ENCODE measurements around the gene ZNHIT6.

The ZNHIT6 gene

GRCh38 chr1:85708829-85709227 lies 595 bp upstream of the ZNHIT6 start:
- DNase-seq: no peak
- H3K79me1 ChIP-seq (replicated peaks; ENCODE audit: low read length, poor library complexity, severe bottlenecking): no peaks in the 10 kb centered on the region
- H3K27ac ChIP-seq (ENCODE audit: low read length, poor library complexity, severe bottlenecking): peak overlapping the region; percentile 89
- H3K9me3 ChIP-seq (ENCODE audit: control insufficient read depth, low read length): peaks cover under 1% of the 10 kb centered on the region
- H4K8ac ChIP-seq (ENCODE audit: low read length): peak overlapping the region; percentile 97
- H3K4ac ChIP-seq (ENCODE audit: low read depth in 1 of 2, low read length in 2 of 2): peak overlapping the region; percentile 5 to 66
- peak overlapping the region; percentile 64 for H3K4me2 ChIP-seq (ENCODE audit: low read length, poor library complexity, severe bottlenecking)
- peak overlapping the region in 1 of 2 experiments; percentile 98 for H3K4me3 ChIP-seq (ENCODE audit: insufficient read depth in 1 of 2, low read depth in 1 of 2, low read length in 2 of 2)
- no peak overlapping the region for H3K14ac ChIP-seq (ENCODE audit: low read length in 2 of 2)
- H2BK12ac ChIP-seq (ENCODE audit: low read length in 2 of 2): no peak overlapping the region
- no peak overlapping the region for H2AFZ ChIP-seq (ENCODE audit: low read depth, low read length)
- H4K91ac ChIP-seq (ENCODE audit: low read length): peak overlapping the region; percentile 73
- H3K36me3 ChIP-seq (ENCODE audit: control insufficient read depth in 1 of 2, insufficient read depth in 2 of 2, low read depth in 1 of 2, low read length in 2 of 2): peaks cover 5 to 24% of the 10 kb centered on the region in 2 experiments
- H2BK15ac ChIP-seq (ENCODE audit: low read depth, poor library complexity, severe bottlenecking): no peak overlapping the region
- no peaks in the 10 kb centered on the region for H3K27me3 ChIP-seq (ENCODE audit: control insufficient read depth in 1 of 2, insufficient read depth in 1 of 2, low read length in 2 of 2)
- H3K18ac ChIP-seq (ENCODE audit: low read depth in 1 of 2, low read length in 2 of 2): no peak overlapping the region
- no peak overlapping the region for H2BK120ac ChIP-seq (ENCODE audit: low read depth, low read length)
- no peak overlapping the region for H2AK5ac ChIP-seq (ENCODE audit: low read length, severe bottlenecking)
- no peak overlapping the region for H3K23ac ChIP-seq (ENCODE audit: low read length in 2 of 2)
- peaks cover 4% of the 10 kb centered on the region for H3K4me1 ChIP-seq (ENCODE audit: control insufficient read depth, insufficient read depth, low read depth, low read length)
- 89% methylated on average over 5 of the region's 6 CpGs for WGBS
- peak overlapping the region; percentile 96 for H3K9ac ChIP-seq (ENCODE audit: low read length)
- no peak overlapping the region for H2BK5ac ChIP-seq (ENCODE audit: low read depth, low read length, poor library complexity, severe bottlenecking)

- Histone ChIP-seq H3K4me3 (ENCODE audit: insufficient read depth in 1 of 2, low read depth in 1 of 2, low read length in 2 of 2) (peak overlapping the region; percentile 86 to 98), H3K18ac (ENCODE audit: low read depth in 1 of 2, low read length in 2 of 2) (peak overlapping the region in 1 of 2 experiments; percentile 91), H3K4me1 (ENCODE audit: control insufficient read depth, insufficient read depth, low read depth, low read length) (peaks cover 4% of the 10 kb centered on the region), H2AFZ (ENCODE audit: low read depth, low read length) (peak overlapping the region; percentile 46), H3K27me3 (ENCODE audit: control insufficient read depth in 1 of 2, insufficient read depth in 1 of 2, low read length in 2 of 2) (no peaks in the 10 kb centered on the region), H4K8ac (ENCODE audit: low read length) (peak overlapping the region; percentile 97), H3K23ac (ENCODE audit: low read length in 2 of 2) (no peak overlapping the region), H4K91ac (ENCODE audit: low read length) (peak overlapping the region; percentile 86), H3K27ac (ENCODE audit: low read length, poor library complexity, severe bottlenecking) (peak overlapping the region; percentile 94), H3K36me3 (ENCODE audit: control insufficient read depth in 1 of 2, insufficient read depth in 2 of 2, low read depth in 1 of 2, low read length in 2 of 2) (peaks cover 5 to 36% of the 10 kb centered on the region in 2 experiments), H3K14ac (ENCODE audit: low read length in 2 of 2) (peak overlapping the region in 1 of 2 experiments; percentile 63), H2BK5ac (ENCODE audit: low read depth, low read length, poor library complexity, severe bottlenecking) (no peak overlapping the region), H2AK5ac (ENCODE audit: low read length, severe bottlenecking) (no peak overlapping the region), H3K79me1 (replicated peaks; ENCODE audit: low read length, poor library complexity, severe bottlenecking) (no peaks in the 10 kb centered on the region), H2BK12ac (ENCODE audit: low read length in 2 of 2) (peak overlapping the region in 1 of 2 experiments; percentile 77), H3K4ac (ENCODE audit: low read depth in 1 of 2, low read length in 2 of 2) (peak overlapping the region; percentile 45 to 97), H3K9ac (ENCODE audit: low read length) (peak overlapping the region; percentile 96), H3K4me2 (ENCODE audit: low read length, poor library complexity, severe bottlenecking) (peak overlapping the region; percentile 89), H2BK15ac (ENCODE audit: low read depth, poor library complexity, severe bottlenecking) (no peak overlapping the region), H2BK120ac (ENCODE audit: low read depth, low read length) (peak overlapping the region; percentile 73), H3K9me3 (ENCODE audit: control insufficient read depth, low read length) (no peaks in the 10 kb centered on the region)
- 22% methylated on average over 13 of the region's 13 CpGs for WGBS
- DNase-seq: peak; percentile 13
Observed at GRCh38 chr1:85707267-85707989, 805 bp downstream of the ZNHIT6 start.

- H3K4me1 ChIP-seq (ENCODE audit: control insufficient read depth, insufficient read depth, low read depth, low read length): peaks cover 4% of the 10 kb centered on the region
- 100% methylated on average over 3 of the region's 3 CpGs for WGBS
- peak overlapping the region; percentile 96 for H3K9ac ChIP-seq (ENCODE audit: low read length)
- H4K91ac ChIP-seq (ENCODE audit: low read length): no peak overlapping the region
- H3K27me3 ChIP-seq (ENCODE audit: control insufficient read depth in 1 of 2, insufficient read depth in 1 of 2, low read length in 2 of 2): no peaks in the 10 kb centered on the region
- H2BK5ac ChIP-seq (ENCODE audit: low read depth, low read length, poor library complexity, severe bottlenecking): no peak overlapping the region
- H3K23ac ChIP-seq (ENCODE audit: low read length in 2 of 2): no peak overlapping the region
- H3K27ac ChIP-seq (ENCODE audit: low read length, poor library complexity, severe bottlenecking): no peak overlapping the region
- peak overlapping the region; percentile 50 for H3K4me2 ChIP-seq (ENCODE audit: low read length, poor library complexity, severe bottlenecking)
- no peak overlapping the region for H2AFZ ChIP-seq (ENCODE audit: low read depth, low read length)
- no peak for DNase-seq
- no peak overlapping the region for H3K18ac ChIP-seq (ENCODE audit: low read depth in 1 of 2, low read length in 2 of 2)
- no peak overlapping the region for H2AK5ac ChIP-seq (ENCODE audit: low read length, severe bottlenecking)
- H3K36me3 ChIP-seq (ENCODE audit: control insufficient read depth in 1 of 2, insufficient read depth in 2 of 2, low read depth in 1 of 2, low read length in 2 of 2): peaks cover 5 to 51% of the 10 kb centered on the region in 2 experiments
- no peak overlapping the region for H2BK120ac ChIP-seq (ENCODE audit: low read depth, low read length)
- peak overlapping the region in 1 of 2 experiments; percentile 98 for H3K4me3 ChIP-seq (ENCODE audit: insufficient read depth in 1 of 2, low read depth in 1 of 2, low read length in 2 of 2)
- H3K9me3 ChIP-seq (ENCODE audit: control insufficient read depth, low read length): no peaks in the 10 kb centered on the region
- H4K8ac ChIP-seq (ENCODE audit: low read length): no peak overlapping the region
- H2BK12ac ChIP-seq (ENCODE audit: low read length in 2 of 2): no peak overlapping the region
- H3K79me1 ChIP-seq (replicated peaks; ENCODE audit: low read length, poor library complexity, severe bottlenecking): peaks cover 2% of the 10 kb centered on the region
- H2BK15ac ChIP-seq (ENCODE audit: low read depth, poor library complexity, severe bottlenecking): no peak overlapping the region
- H3K14ac ChIP-seq (ENCODE audit: low read length in 2 of 2): no peak overlapping the region
- no peak overlapping the region for H3K4ac ChIP-seq (ENCODE audit: low read depth in 1 of 2, low read length in 2 of 2)
Observed at GRCh38 chr1:85705940-85706339, 2.3 kb downstream of the ZNHIT6 start.

GRCh38 chr1:85700422-85700821 lies 7.8 kb downstream of the ZNHIT6 start:
- H2AK5ac ChIP-seq (ENCODE audit: low read length, severe bottlenecking): no peak overlapping the region
- H3K4me1 ChIP-seq (ENCODE audit: control insufficient read depth, insufficient read depth, low read depth, low read length): peaks cover 4% of the 10 kb centered on the region

More at GRCh38 chr1:85700422-85700821, 7.8 kb downstream of the ZNHIT6 start:
- Histone ChIP-seq H4K8ac (ENCODE audit: low read length) (no peak overlapping the region), H3K23ac (ENCODE audit: low read length in 2 of 2) (no peak overlapping the region), H3K27ac (ENCODE audit: low read length, poor library complexity, severe bottlenecking) (no peak overlapping the region), H2BK120ac (ENCODE audit: low read depth, low read length) (no peak overlapping the region), H3K79me1 (replicated peaks; ENCODE audit: low read length, poor library complexity, severe bottlenecking) (peaks cover 2% of the 10 kb centered on the region), H2BK5ac (ENCODE audit: low read depth, low read length, poor library complexity, severe bottlenecking) (no peak overlapping the region), H3K18ac (ENCODE audit: low read depth in 1 of 2, low read length in 2 of 2) (no peak overlapping the region), H3K27me3 (ENCODE audit: control insufficient read depth in 1 of 2, insufficient read depth in 1 of 2, low read length in 2 of 2) (no peaks in the 10 kb centered on the region), H3K14ac (ENCODE audit: low read length in 2 of 2) (no peak overlapping the region), H2BK15ac (ENCODE audit: low read depth, poor library complexity, severe bottlenecking) (no peak overlapping the region), H3K9ac (ENCODE audit: low read length) (no peak overlapping the region), H3K36me3 (ENCODE audit: control insufficient read depth in 1 of 2, insufficient read depth in 2 of 2, low read depth in 1 of 2, low read length in 2 of 2) (peaks cover 8 to 69% of the 10 kb centered on the region in 2 experiments), H2BK12ac (ENCODE audit: low read length in 2 of 2) (no peak overlapping the region), H3K4me3 (ENCODE audit: insufficient read depth in 1 of 2, low read depth in 1 of 2, low read length in 2 of 2) (no peak overlapping the region), H4K91ac (ENCODE audit: low read length) (no peak overlapping the region), H2AFZ (ENCODE audit: low read depth, low read length) (no peak overlapping the region), H3K4ac (ENCODE audit: low read depth in 1 of 2, low read length in 2 of 2) (no peak overlapping the region), H3K9me3 (ENCODE audit: control insufficient read depth, low read length) (no peaks in the 10 kb centered on the region), H3K4me2 (ENCODE audit: low read length, poor library complexity, severe bottlenecking) (no peak overlapping the region)
- no peak for DNase-seq
- WGBS: 99% methylated on average over 3 of the region's 4 CpGs
